ENCODE measurements around the gene SRCIN1.

SRCIN1 gene

DNA sequence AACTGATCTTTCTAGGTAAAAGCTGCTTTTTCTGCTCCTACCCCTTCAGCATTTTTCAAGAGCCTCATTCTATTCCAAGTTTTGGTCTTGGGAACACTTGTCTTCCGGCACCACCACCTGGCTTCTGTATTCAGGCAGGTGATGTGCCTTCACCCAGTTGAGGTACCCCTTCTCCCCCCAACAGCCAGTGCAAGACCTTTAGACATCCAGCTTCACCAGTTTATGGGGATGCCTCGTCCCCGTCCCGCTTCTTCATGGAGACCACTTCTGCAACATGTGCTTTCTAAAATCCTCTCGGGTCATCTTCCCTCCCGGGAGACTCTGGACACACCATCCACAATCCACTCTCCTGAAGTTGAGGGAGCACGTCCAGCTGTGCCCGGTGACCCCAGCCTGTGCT, 69.9 kb downstream of the SRCIN1 start:
- no peak overlapping the region for H2AFZ ChIP-seq (ENCODE audit: low read depth, low read length, severe bottlenecking)
- H3K9ac ChIP-seq (ENCODE audit: low read length), result no peak overlapping the region
- TF ChIP-seq CTCF (IDR thresholded peaks at IDR 0.05; ENCODE audit: insufficient read depth, low read length, poor library complexity, severe bottlenecking) (no peak), EZH2phosphoT487 (conservative IDR thresholded peaks at IDR 0.05; ENCODE audit: low read length) (no peak)
- no peaks in the 10 kb centered on the region for H3K9me3 ChIP-seq (ENCODE audit: insufficient read depth, low read length)
- no peaks in the 10 kb centered on the region for H3K79me2 ChIP-seq (ENCODE audit: insufficient read depth, low read length)
- H3K36me3 ChIP-seq (ENCODE audit: low read length), result no peaks in the 10 kb centered on the region
- no peak overlapping the region for H3K4me3 ChIP-seq (ENCODE audit: insufficient read depth, low read length, poor library complexity, severe bottlenecking)
- H3K27me3 ChIP-seq (ENCODE audit: low read length), result no peaks in the 10 kb centered on the region
- H3F3A ChIP-seq (ENCODE audit: insufficient read depth), result no peaks in the 10 kb centered on the region
- H4K20me1 ChIP-seq (ENCODE audit: low read depth, low read length), result no peaks in the 10 kb centered on the region
- no peak overlapping the region for H3K4me2 ChIP-seq (ENCODE audit: low read depth, low read length, poor library complexity, severe bottlenecking)
- H3K27ac ChIP-seq (ENCODE audit: low read depth, low read length), result no peak overlapping the region
- no peaks in the 10 kb centered on the region for H3K9me2 ChIP-seq (replicated peaks; ENCODE audit: insufficient read depth, low read length)

DNA sequence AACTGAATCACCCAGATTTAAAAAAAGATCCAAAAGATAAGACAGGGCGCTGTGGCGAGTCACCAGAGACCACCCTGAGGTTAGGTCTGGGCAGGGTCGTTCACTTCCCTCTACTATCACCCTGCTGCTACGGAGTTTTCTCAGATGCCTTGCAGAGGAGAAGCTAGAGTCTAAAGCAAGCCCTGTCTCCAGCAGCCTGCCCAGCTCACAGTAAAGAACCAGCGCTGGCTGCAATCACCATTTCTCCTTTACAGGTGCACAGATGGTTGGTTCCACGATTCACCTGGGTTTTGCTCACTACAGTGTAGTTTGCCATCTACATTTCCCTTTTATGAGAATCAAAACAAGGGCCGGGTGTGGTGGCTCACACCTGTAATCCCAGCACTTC, 71.3 kb downstream of the SRCIN1 start:
- H3K79me2 ChIP-seq (ENCODE audit: insufficient read depth, low read length), result no peaks in the 10 kb centered on the region
- H3K9me2 ChIP-seq (replicated peaks; ENCODE audit: insufficient read depth, low read length), result no peaks in the 10 kb centered on the region
- H2AFZ ChIP-seq (ENCODE audit: low read depth, low read length, severe bottlenecking), result no peak overlapping the region
- H3F3A ChIP-seq (ENCODE audit: insufficient read depth), result no peaks in the 10 kb centered on the region
- no peaks in the 10 kb centered on the region for H3K36me3 ChIP-seq (ENCODE audit: low read length)
- TF ChIP-seq CTCF (IDR thresholded peaks at IDR 0.05; ENCODE audit: insufficient read depth, low read length, poor library complexity, severe bottlenecking) (no peak), EZH2phosphoT487 (conservative IDR thresholded peaks at IDR 0.05; ENCODE audit: low read length) (no peak)
- H3K27ac ChIP-seq (ENCODE audit: low read depth, low read length), result no peak overlapping the region
- H3K9ac ChIP-seq (ENCODE audit: low read length), result no peak overlapping the region
- H3K27me3 ChIP-seq (ENCODE audit: low read length), result no peaks in the 10 kb centered on the region
- no peaks in the 10 kb centered on the region for H4K20me1 ChIP-seq (ENCODE audit: low read depth, low read length)
- no peak overlapping the region for H3K4me2 ChIP-seq (ENCODE audit: low read depth, low read length, poor library complexity, severe bottlenecking)
- no peak overlapping the region for H3K4me3 ChIP-seq (ENCODE audit: insufficient read depth, low read length, poor library complexity, severe bottlenecking)
- H3K9me3 ChIP-seq (ENCODE audit: insufficient read depth, low read length), result no peaks in the 10 kb centered on the region

- Histone ChIP-seq H3K27ac (ENCODE audit: low read depth, low read length) (no peak overlapping the region), H3K9ac (ENCODE audit: low read length) (no peak overlapping the region), H3K36me3 (ENCODE audit: low read length) (no peaks in the 10 kb centered on the region), H3K79me2 (ENCODE audit: insufficient read depth, low read length) (no peaks in the 10 kb centered on the region), H3K9me3 (ENCODE audit: insufficient read depth, low read length) (no peaks in the 10 kb centered on the region), H3K27me3 (ENCODE audit: low read length) (no peaks in the 10 kb centered on the region), H3F3A (ENCODE audit: insufficient read depth) (no peaks in the 10 kb centered on the region), H3K4me3 (ENCODE audit: insufficient read depth, low read length, poor library complexity, severe bottlenecking) (no peak overlapping the region), H3K4me2 (ENCODE audit: low read depth, low read length, poor library complexity, severe bottlenecking) (no peak overlapping the region), H4K20me1 (ENCODE audit: low read depth, low read length) (no peaks in the 10 kb centered on the region), H3K9me2 (replicated peaks; ENCODE audit: insufficient read depth, low read length) (no peaks in the 10 kb centered on the region), H2AFZ (ENCODE audit: low read depth, low read length, severe bottlenecking) (no peak overlapping the region)
- TF ChIP-seq EZH2phosphoT487 (conservative IDR thresholded peaks at IDR 0.05; ENCODE audit: low read length) (no peak), CTCF (IDR thresholded peaks at IDR 0.05; ENCODE audit: insufficient read depth, low read length, poor library complexity, severe bottlenecking) (no peak)
These were observed 71.8 kb downstream of the SRCIN1 start for GRCh38 chr17:38533866-38534497.
